IPS-11a (cell line): ENCODE results near the gene PITPNM1.
"Not testable (repeated sequence)": the region's sequence is repeated elsewhere in the genome, so short reads cannot be mapped to it uniquely, and the experiment has no call there.

Experiments
- H3K4me3 ChIP-seq: one replicate; pipeline ENCODE4 v1.5.1; 2013; ENCODE audit warnings: low read depth, low read length, control low read depth

PITPNM1 gene

DNA sequence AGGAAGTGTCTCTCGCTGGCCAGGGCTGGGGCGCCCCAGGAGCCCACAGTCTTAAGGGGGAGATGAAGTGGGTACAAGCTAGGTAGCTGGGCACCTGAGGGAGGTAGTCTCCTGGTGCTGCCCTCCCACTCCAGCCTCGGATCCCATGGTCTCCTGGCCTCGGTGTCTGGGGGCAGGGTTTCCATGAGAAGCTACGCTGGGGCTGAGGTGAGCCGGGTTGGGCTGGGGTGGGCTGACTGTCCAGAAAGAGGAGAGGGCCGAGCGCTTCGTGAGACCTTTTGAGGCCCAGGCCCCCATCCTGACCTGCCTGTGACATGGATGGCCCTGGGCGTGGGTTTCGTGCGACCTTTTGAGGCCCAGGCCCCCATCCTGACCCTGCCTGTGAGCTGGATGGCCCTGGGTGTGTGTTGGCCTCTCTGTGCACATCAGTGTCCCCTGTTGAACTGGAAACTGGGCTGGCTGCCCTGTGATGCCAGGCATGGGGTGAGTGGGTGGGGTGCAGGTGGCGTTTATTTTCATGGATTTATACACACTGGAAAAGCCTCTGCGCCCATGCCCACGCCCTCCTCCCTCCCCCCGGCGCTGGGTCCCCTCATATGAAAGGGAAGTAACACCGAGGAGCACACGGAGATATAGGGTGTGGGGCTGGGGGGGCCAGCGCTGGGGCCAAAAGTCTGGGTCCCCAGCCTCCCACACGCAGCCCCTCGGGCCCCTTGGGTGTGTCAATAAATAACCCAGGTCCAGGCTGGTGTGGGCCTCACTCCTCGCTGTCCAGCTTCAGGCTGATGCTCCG lies 13.7 kb downstream of the PITPNM1 start:
- H3K4me3 ChIP-seq, result no peak overlapping the region

DNA sequence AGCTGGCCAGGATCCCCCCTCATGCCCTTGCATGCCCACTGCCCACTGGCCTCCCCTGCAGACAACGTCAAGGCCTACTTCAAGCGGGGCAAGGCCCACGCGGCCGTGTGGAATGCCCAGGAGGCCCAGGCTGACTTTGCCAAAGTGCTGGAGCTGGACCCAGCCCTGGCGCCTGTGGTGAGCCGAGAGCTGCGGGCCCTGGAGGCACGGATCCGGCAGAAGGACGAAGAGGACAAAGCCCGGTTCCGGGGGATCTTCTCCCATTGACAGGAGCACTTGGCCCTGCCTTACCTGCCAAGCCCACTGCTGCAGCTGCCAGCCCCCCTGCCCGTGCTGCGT lies 14.5 kb downstream of the PITPNM1 start:
- H3K4me3 ChIP-seq, result no peak overlapping the region

DNA sequence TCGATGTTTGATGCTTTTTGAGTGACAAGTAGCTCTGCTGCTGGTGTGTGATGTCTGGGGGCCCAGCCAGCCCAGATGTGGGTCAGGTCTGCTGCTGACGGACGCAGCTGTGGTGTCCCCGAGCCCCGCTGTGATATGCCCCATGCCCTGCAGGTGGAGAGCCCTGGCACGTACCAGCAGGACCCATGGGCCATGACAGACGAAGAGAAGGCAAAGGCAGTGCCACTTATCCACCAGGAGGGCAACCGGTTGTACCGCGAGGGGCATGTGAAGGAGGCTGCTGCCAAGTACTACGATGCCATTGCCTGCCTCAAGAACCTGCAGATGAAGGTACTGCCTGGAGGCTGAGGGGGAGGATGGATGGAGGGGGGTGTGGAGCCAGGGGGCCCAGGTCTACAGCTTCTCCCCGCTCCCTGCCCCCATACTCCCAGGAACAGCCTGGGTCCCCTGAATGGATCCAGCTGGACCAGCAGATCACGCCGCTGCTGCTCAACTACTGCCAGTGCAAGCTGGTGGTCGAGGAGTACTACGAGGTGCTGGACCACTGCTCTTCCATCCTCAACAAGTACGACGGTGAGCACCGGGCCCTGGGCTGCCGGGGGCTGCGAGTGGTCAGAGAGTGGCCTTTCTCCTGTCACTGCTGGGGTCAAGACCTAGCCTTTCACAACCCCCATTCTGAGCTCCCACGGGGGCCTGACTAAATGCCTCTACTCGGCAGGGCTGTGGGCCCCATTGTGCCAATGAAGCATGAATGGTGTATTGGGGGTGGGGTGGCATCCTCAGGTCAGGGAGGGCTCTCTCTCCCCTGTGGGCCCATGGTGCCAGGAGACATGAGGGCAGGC lies 15.1 kb downstream of the PITPNM1 start:
- no peak overlapping the region for H3K4me3 ChIP-seq

DNA sequence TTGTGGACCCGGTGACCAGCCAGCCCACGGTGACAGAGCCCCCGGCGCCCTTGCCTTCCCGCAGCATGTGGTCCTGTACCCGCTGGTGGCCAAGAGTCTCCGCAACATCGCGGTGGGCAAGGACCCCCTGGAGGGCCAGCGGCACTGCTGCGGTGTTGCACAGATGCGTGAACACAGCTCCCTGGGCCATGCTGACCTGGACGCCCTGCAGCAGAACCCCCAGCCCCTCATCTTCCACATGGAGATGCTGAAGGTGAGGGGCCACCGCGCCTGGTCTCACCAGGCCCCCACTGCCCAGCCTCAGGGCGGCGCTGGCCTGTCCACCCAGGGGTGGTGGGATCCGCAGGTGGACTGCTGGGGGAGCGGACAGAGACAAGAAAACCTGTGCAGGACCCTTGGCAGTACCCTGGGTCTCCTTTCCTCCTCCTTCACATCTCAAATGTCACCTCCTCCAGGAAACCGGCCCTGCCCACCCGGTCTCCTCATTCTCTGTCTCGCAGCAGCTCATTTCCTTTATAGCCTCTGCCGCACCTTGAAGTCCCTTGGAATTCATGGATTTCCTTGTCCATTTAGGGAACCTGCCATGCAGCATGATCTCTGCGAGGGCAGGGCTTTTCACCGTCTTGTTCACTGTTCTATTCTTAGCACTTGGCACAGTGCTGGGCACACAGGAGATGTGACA lies 15.8 kb downstream of the PITPNM1 start:
- H3K4me3 ChIP-seq, result no peak overlapping the region

DNA sequence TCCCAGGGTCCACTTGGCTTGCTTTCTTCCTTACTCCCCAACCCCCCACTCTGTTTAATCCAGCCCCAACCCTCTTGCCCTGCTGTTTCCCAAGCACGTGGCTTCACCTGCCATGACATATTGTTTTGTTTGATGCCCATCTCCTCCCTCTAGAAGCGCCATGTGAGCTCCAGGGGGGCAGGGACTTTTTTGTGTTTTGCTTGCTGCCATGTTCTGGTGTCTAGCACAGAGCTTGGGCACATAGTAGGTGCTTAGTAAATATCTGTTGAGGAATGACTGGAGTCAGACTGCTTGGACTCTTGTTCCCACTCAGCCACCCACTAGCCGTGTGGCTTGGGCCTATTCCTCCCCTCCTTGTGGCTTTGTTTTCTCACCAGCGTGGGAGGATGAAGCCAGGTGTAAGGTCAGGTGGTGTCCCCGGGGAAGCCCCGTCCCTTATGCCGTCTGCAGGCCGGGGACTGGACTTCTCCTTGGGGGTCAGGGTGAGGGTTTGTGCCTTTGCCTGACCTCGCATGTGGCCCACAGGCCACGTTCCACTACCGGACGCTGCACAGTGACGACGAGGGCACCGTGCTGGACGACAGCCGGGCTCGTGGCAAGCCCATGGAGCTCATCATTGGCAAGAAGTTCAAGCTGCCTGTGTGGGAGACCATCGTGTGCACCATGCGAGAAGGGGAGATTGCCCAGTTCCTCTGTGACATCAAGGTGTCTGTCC lies 18.5 kb downstream of the PITPNM1 start:
- H3K4me3 ChIP-seq, result no peak overlapping the region

DNA sequence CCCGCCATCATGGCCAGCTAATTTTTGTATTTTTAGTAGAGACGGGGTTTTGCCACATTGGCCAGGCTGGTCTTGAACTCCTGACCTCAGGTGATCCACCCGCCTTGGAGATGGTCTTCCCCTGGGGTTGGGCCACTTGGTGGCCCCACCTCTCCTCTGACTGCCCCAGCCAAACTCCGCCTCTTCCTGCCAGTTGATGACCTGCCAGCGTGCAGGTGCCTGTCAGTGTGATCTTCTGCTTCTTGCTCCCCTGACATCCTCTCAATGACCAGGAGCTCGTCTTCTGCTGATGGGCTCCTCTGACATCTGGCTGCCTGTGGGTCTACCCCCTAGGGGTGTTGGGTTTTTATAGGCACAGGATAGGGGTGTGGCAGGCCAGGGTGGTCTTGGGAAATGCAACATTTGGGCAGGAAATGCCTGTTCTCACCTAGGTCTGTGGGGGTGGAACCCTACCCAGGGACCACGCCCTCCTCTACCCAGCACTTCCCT lies 19.2 kb downstream of the PITPNM1 start:
- not testable (repeated sequence) for H3K4me3 ChIP-seq

DNA sequence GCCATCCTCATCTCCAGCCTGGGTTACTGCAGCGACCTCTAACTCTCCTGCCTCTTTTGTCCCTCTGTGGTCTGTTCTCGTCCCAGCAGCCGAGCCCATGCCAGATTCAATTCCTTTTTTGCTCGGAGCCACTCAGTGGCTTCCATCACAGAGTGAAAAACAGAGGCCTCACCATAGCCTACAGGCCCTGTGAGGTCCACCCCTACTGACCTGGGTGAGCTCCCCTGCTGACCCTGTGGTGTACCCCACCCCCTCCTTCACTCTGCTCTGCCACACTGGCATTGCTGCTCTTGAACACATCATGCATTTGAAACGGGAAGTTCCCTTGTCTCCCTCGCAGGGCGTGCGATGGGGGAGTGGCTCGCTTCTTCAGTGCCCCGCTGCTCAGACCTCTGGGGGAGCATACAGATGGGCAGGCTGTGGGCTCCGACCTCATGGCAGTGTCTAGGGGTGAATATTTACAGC lies 20.3 kb downstream of the PITPNM1 start:
- H3K4me3 ChIP-seq, result no peak overlapping the region

DNA sequence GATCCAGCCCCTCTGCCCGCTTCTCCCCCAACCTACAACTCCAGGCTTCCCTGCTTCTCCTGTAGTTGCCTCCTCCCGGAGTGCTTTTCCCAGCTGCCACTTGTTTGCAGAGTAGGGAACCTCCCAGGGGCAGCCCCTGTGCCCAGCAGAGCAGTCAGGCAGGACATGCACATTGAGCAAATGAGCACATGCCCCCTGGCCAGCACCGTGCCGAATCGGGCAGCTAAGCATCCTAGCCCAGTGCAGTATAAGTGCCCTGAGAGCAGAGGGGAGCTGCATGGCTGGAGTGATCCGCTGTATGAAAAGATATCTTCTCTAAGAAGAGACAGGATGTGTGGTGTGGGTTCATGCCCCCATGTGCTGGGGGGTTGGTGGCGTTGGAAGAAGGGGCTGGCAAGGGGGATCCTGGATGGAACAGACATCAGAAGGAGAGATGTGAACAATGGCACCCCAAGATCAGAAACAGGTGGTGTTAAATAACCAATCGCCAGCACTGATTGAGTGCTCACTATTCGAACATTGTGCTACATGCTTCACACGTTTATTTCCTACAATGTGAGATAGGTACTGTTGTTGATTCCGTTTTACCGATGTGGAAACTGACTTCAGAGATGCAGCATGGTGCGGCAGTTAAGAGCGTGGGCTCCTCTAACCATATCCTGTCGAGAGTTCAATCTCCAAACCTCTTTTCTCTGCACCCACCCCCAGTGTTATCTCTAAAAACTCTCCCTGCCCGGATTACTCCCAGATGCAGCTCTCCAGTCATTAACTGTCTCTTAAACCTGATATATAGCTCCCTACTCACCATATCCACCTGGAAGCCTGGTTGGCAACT lies 21.1 kb downstream of the PITPNM1 start:
- H3K4me3 ChIP-seq, result no peak overlapping the region

DNA sequence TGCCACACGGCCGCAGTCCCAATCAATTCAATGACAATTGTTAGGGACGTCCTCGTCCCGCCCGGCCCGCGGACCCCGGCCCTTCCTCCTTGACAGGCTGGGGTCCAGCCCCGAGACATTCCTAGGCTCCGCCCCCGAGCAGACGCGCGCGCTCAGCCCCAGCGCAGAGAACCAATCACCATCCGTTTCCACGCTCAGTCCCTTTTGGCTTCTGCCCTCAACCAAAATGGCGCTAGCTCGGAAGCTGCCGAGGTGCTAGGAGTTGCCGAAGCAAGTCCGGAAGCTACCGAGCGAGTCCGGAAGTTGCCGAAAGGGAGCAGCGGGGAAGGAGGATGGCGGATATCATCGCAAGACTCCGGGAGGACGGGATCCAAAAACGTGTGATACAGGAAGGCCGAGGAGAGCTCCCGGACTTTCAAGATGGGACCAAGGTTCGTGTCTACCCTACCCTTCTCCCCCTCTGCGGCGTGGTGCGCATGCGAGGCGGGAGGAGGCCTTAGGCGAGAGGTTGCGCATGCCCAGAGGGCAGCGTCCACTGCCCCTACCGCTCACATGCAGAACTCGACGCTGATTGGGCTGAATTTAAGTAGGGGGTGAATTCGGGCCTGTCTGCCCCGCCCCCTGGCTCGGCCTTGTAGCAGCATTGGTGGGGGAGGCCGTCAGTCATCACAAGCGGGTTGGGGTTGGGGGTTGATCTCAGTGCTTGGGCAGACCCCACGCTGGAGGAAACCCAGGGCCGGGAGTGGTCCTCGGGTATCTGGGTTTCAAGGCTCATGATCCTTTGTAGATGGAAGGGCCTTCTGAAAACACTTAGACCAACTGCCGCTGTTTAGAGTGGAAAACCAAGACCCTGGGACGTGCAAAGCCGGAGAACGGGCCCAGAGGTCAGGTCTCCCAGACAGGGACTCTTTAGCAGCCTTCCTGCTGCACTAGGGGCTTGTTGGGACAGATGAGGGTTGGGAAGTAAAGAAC lies 22.1 kb downstream of the PITPNM1 start, which contains the start of gene AIP:
TSS of gene AIP (plus strand) at position 200 of the 972 bp plus-strand sequence. CDS start at position 333, 133 bp downstream.
- H3K4me3 ChIP-seq, result peak within 1 kb of the TSS; percentile 63

DNA sequence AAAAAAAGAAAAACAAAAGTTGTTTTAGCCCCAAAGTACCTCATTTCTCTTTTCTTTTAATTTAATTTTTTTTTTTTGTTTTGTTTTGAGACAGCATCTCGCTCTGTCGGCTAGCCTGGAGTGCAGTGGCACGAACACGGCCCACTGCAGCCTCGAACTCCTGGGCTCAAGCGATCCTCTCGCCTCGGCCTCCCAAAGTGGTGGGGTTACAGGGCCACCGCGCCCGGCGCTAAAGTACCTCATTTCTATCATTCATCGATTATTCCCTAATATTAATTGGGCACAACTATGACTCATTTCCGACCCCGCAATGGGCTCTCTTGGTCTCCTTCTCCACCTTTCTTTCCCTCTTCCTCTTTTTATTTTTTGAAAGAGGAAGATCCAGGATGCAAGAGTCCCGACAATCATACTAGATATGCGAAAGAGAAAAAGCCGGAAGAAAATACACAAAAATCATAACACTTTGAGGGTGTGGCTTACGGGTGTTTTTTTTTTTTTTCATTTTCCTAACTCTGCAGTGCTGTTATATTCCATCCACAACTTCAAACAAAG lies 22.8 kb downstream of the PITPNM1 start:
- H3K4me3 ChIP-seq, result no peak overlapping the region

DNA sequence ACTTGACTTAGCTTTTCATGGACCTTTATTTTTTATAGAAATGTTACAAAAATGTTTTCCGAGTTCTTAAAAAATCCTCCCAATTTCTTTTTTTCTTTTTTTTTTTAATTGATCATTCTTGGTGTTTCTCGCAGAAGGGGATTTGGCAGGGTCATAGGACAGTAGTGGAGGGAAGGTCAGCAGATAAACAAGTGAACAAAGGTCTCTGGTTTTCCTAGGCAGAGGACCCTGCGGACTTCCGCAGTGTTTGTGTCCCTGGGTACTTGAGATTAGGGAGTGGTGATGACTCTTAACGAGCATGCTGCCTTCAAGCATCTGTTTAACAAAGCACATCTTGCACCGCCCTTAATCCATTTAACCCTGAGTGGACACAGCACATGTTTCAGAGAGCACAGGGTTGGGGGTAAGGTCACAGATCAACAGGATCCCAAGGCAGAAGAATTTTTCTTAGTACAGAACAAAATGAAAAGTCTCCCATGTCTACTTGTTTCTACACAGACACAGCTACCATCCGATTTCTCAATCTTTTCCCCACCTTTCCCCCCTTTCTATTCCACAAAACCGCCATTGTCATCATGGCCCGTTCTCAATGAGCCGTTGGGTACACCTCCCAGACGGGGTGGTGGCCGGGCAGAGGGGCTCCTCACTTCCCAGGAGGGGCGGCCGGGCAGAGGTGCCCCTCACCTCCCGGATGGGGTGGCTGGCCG lies 27.7 kb downstream of the PITPNM1 start:
- not testable (repeated sequence) for H3K4me3 ChIP-seq

DNA sequence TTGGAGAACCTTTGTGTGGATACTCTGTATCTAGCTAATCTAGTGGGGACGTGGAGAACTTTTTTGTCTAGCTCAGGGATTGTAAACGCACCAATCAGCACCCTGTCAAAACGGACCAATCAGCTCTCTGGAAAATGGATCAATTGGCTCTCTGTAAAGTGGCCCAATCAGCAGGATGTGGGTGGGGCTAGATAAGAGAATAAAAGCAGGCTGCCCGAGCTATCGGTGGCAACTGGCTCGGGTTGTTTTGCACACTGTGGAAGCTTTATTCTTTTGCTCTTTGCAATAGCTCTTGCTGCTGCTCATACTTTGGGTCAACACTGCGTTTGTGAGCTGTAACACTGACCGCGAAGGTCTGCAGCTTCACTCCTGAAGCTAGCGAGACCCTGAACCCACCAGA lies 28.5 kb downstream of the PITPNM1 start:
- H3K4me3 ChIP-seq, result not testable (repeated sequence)

DNA sequence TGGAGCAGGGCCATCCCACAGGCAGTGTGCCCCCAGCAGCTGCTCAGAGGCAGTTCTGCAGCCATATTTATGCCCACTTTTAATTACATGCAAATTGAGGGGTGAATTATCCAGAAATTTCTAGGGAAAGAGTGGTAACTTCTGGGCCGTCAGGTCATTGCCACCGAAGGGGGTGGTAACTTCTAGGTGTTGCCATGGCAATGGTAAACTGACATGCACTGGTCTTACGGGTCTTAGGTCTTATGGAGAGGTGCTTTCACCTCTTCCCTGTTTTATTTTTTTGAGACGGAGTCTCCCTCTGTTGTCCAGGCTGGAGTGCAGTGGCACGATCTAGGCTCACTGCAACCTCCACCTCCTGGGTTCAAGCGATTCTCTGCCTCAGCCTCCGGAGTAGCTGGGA lies 32.3 kb downstream of the PITPNM1 start:
- no peak overlapping the region for H3K4me3 ChIP-seq

DNA sequence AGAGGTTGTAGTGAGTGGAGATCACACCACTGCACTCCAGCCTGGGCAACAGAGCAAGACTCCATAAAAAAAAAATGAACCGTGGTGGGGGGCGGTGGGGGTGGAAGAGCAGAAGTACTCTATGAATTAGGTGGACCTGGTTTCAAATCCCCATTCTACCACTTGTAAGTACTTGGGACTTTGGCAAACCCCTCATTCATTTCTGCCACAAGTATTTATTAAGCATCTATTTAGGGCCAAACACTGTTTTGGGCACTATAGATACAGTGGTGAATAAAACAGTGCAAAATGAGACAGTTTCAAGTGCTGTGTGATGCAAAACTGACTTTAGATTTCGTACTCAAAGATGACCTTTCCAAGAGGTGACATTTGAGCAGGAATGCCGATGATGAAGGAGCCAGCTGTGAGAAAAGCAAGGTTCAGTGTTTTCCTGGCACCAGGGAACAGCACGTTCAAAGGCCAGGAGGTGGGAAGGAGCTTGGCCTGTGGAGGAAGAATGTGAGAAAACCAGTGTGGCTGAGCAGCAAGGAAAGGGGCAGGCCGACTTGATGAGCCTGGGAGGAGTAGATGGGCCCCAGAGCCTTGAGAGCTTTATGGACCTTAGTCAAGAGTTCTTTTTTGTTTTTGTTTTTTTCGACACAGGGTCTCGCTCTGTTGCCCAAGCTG lies 34.7 kb downstream of the PITPNM1 start:
- no peak overlapping the region for H3K4me3 ChIP-seq

DNA sequence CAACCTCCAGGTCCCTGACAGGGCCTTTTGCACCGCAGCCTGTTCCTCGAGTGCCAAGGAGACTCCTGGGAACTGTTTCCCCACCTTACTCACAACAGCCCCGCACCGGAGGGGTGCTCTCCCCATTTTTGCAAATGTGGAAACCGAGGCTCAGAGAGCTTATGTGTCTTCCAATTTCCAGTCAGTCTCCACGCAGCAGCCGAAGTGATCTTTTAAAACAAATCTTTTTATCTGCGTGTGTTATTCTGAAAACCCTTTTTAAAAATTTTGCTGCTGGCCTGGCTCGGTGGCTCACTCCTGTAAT lies 35.7 kb downstream of the PITPNM1 start:
- peak overlapping the region; percentile 31 for H3K4me3 ChIP-seq

DNA sequence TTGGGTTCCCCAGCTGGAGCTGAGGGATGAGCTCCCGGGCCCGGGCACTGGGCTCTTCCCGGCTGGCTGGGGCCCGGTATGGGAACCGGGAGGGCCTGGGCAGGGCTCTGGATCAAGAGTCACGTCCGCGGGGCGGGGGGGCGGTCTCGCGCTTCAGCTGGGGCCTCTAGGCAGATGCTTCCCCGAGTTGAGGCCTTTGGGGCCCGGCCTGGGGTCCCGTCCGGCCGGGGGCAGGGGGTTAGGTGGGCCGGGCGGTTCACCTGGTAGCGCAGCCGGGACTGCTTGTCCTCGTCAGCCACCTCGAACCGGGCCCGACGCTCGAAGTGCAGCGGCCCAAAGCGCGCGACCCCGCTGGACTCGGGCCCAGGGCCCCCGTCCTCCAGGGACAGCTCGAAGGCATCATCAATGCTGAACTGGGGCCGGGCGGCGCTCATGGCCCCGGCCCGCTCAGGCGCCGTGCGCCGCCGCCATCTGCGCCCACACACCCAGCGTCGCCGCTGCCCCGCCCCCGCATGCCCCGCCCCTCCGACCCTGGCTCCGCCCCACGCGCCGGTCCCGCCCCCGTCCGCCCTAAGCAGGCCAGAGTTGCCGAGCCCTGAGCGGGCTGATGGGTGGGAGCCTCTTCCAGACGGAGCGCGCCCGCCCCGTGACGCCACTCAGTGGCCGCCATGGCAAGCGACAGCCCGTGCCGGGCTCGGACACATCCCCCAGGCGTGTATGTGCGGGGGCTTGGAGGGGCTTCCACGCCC lies 36.2 kb downstream of the PITPNM1 start, which contains the start of gene TMEM134:
TSS of gene TMEM134 (minus strand) at position 493 of the 749 bp plus-strand sequence. CDS start at position 434, 59 bp downstream.
- peak within 1 kb of the TSS; percentile 73 for H3K4me3 ChIP-seq

DNA sequence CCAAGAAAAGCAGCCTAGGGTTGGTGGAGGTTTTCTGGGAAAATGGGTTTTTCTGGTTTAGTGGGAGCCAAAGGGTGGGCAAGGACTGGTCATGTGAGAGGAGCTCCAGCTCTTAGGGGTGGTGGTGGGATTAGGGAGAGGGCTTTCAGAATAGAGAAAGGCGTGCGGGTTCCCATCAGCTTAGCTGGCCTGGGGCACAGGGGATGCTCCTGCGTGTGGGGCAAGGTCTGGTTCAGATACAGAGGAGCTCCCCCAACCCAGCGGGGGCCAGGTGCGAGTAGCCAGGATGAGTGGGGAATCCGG lies 36.8 kb downstream of the PITPNM1 start:
- H3K4me3 ChIP-seq, result peak overlapping the region; percentile 73
